Brain microvascular endothelial cell (primary cell): ENCODE data around the gene NPEPPS.

Experiments used
- DNase-seq: peaks from one replicate; pipeline ENCODE4 v3.0.0-alpha.2; 2020
- H3K27ac ChIP-seq: fragments of 250-450 bp; sonication (Bioruptor Pico); 2 replicates; pipeline ENCODE4 v1.5.1; 2020; ENCODE audit warnings: mild to moderate bottlenecking, moderate library complexity
- H3K27me3 ChIP-seq: fragments of 250-450 bp; sonication (Bioruptor Pico); replicated peaks from 2 replicates; pipeline ENCODE4 v1.5.1; 2020; ENCODE audit warnings: mild to moderate bottlenecking
- H3K36me3 ChIP-seq: fragments of 250-450 bp; sonication (Bioruptor Pico); replicated peaks from 2 replicates; pipeline ENCODE4 v1.5.1; 2020; ENCODE audit warnings: mild to moderate bottlenecking
- H3K4me3 ChIP-seq: 2 replicates; pipeline ENCODE4 v1.5.1; 2011; ENCODE audit warnings: low read depth, mild to moderate bottlenecking, control low read depth, low read length, moderate library complexity
- in situ Hi-C: cut with HindIII; loops from 2 replicates; pipeline ENCODE4 v1.10.0; 2017; ENCODE audit warnings: low sequenced_read_pairs, low pct_ligation_motif_present
- TF ChIP-seq, protein P1 (sequence below): IDR thresholded peaks from 2 replicates; pipeline ENCODE4 v1.5.1; 2011; ENCODE audit warnings: low read depth, mild to moderate bottlenecking, moderate library complexity, low read length, control low read depth, inconsistent platforms; ENCODE audit errors: missing control alignments

NPEPPS gene

DNA sequence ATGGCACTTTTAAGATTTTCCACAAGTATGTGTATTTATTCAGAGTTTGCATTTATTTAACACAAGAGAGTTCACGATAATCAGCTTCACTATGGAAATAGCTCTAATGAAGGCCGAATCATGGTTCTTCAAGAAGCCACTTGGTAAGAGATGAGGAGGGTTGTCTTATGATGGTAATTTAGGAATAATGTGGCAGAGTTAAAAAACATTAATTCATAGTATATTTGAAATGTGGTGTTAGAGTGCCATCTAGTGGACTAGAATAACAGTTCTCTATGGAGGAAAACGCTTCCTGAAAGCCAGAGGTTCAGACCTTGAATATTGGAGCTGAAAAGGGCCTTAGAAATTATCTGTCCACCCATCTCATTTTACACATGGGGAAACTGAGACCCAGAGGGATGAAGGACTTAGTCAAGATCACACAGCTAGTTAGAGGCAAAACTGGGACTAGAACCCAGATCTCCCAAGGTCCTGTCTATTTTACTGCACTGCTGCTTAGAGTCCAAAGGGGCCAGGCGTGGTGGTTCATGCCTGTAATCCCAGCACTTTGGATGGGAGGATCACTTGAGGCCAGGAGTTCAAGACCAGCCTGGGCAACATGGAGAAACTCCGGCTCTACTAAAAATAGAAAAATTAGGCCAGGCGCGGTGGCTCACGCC is 85.0 kb downstream of the NPEPPS start:
- H3K4me3 ChIP-seq = no peak overlapping the region
- TF ChIP-seq, protein P1, sequence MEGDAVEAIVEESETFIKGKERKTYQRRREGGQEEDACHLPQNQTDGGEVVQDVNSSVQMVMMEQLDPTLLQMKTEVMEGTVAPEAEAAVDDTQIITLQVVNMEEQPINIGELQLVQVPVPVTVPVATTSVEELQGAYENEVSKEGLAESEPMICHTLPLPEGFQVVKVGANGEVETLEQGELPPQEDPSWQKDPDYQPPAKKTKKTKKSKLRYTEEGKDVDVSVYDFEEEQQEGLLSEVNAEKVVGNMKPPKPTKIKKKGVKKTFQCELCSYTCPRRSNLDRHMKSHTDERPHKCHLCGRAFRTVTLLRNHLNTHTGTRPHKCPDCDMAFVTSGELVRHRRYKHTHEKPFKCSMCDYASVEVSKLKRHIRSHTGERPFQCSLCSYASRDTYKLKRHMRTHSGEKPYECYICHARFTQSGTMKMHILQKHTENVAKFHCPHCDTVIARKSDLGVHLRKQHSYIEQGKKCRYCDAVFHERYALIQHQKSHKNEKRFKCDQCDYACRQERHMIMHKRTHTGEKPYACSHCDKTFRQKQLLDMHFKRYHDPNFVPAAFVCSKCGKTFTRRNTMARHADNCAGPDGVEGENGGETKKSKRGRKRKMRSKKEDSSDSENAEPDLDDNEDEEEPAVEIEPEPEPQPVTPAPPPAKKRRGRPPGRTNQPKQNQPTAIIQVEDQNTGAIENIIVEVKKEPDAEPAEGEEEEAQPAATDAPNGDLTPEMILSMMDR = peak; percentile 55
- H3K27ac ChIP-seq = no peak overlapping the region
- peaks cover 36% of the 10 kb centered on the region for H3K36me3 ChIP-seq
- no peak for DNase-seq
- in situ Hi-C loops = no loop called here
- H3K27me3 ChIP-seq = no peaks in the 10 kb centered on the region

DNA sequence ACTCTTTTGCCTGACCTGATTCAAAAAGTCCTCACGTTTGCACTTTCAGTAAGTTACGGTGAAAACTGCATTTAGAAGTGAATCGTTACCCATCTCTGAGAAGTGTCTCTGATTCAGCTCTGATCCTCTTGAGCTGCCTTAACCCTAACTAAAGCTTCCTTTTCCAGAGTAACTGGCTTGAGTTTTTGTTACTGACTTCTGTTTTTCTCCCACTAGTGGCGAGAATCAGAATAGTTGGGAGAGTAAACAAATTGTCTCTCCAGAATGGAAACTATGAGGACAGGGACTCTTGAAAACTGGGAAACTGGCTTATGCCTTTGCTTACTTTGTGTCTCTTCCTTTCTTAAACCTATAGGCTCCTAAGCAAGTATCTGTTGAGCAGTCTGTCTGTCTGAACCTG is 87.5 kb downstream of the NPEPPS start:
- DNase-seq = no peak
- H3K36me3 ChIP-seq = peaks cover 30% of the 10 kb centered on the region
- no peak overlapping the region for H3K27ac ChIP-seq
- TF ChIP-seq, protein P1 = peak; percentile 51
- H3K27me3 ChIP-seq = no peaks in the 10 kb centered on the region
- no peak overlapping the region for H3K4me3 ChIP-seq
- in situ Hi-C loops = no loop called here

DNA sequence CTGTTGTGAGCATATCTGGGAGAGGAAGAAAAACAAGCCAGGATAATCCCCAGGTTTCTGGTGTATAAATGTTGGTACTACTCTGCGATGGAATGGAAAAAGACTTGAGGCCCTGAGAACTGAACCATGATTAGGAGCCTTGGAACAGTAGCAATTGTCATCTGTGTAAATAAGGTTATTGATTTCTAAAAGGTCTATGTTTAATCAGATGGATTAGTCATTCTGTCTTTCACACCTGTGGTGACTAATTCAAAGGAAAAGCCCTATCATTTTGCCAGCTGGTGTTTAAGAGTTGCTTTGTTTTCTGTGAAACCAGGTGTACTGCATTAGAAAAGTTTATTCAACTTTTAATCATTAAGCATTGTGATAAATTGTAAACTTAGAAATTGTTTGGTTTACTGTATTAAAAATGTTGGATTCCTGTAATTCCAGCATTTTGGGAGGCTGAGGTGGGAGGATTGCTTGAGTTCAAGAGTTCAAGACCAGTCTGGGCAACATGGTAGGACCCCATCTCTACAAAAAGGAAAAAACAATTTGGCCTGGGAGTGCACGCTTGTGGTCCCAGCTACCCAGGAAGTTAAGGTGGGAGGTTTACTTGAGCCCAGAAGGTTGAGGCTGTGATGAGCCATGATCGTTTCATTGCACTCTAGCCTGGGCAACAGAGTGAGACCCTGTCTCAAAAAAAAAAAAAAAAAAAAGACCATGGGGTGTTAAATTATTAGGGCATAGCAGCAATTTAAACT is 89.8 kb downstream of the NPEPPS start:
- in situ Hi-C loops = no loop called here
- peaks cover 32% of the 10 kb centered on the region for H3K36me3 ChIP-seq
- H3K27me3 ChIP-seq = no peaks in the 10 kb centered on the region
- TF ChIP-seq, protein P1 = no peak
- peak overlapping the region; percentile 82 for H3K27ac ChIP-seq
- no peak for DNase-seq
- no peak overlapping the region for H3K4me3 ChIP-seq

DNA sequence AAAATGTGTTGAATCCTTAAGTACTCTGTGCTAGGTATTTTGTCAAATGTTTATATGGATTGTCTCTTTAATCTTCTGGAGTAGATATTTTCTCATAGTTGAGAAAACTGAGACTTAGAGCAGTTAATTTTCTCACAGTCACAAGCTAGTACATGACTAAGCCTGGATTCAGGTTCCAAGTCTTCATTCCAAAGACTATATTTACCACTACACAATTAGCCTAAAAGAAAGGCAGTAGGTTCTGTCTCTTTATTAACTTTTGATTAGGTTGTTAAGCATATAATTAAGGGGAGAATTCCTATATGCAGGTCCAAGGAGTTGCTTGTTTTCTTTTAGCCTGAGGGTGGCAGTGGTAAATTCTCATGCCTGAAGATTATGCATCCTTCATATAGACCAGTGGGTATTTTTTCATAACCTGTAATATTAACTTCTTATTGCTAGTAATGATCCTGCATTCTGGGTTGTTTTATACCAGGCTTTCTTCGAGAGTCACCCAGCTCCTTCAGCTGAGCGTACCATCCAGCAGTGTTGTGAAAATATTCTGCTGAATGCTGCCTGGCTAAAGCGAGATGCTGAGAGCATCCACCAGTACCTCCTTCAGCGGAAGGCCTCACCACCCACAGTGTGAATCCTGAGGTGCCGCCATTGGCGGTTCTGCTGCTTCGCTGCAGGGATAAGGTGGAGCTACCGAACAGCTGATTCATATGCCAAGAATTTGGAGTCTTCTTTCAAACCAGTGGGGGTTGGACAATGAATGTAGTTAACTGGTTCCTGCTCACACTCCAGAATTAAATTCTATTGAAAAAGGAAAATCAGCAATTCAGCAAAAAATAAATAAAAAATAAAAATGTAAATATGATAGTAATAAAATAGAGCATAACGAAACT is 90.6 kb downstream of the NPEPPS start:
- DNase-seq = peak; percentile 92
- H3K27ac ChIP-seq = peak overlapping the region; percentile 82
- peaks cover 30% of the 10 kb centered on the region for H3K36me3 ChIP-seq
- TF ChIP-seq, protein P1 = peak; percentile 22
- in situ Hi-C loops = no loop called here
- H3K4me3 ChIP-seq = no peak overlapping the region
- H3K27me3 ChIP-seq = no peaks in the 10 kb centered on the region

DNA sequence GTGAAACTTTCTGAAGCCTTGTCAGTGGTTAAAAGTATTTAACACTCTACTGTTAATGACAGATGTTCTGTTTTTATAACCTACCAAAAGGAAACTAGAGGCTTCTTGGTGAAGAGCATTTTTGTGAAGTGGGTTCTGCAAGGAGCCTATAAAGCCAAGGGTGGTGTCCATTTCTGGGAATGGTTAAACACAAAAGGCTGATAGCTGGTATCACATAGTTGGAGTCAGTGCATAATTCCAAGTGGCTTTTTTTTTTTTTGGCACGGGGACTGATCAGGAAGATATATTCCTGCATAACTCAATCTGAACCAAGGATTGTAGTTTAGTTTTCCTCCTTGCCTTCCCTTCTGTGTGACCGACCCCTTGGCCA is 91.3 kb downstream of the NPEPPS start:
- in situ Hi-C loops = no loop called here
- peaks cover 28% of the 10 kb centered on the region for H3K36me3 ChIP-seq
- TF ChIP-seq, protein P1 = no peak

More for the DNA sequence above, 91.3 kb downstream of the NPEPPS start:
- Histone ChIP-seq H3K4me3 (no peak overlapping the region), H3K27ac (peak overlapping the region; percentile 62), H3K27me3 (no peaks in the 10 kb centered on the region)
- DNase-seq = peak; percentile 1
